Stimulated activated CD4-positive, alpha-beta T cell treated with anti-CD3 and anti-CD28 coated beads, TNF-alpha, amount 100 ng/mL, for 1 hour (primary cell): ENCODE data around the gene YRDC.
A peak's percentile ranks its signal among the peaks of the same experiment; 100 is the strongest.

ENCODE experiments used
- DNase-seq, 3 donors: peaks; one replicate each; pipeline ENCODE4 v3.0.0-alpha.2; 2020; ENCODE audit warnings: low read depth in 3 of 3, low spot score in 1 of 3

Gene YRDC

GRCh38 chr1:37822906-37823815 is 15.2 kb upstream of the YRDC start:
- DNase-seq: no peak

GRCh38 chr1:37821481-37821880 is 13.5 kb upstream of the YRDC start:
- no peak for DNase-seq

- DNase-seq: no peak
Measured at GRCh38 chr1:37817481-37817880, 9.5 kb upstream of the YRDC start.

- no peak for DNase-seq
Measured at GRCh38 chr1:37814252-37814651, 6.2 kb upstream of the YRDC start.

- no peak for DNase-seq
Measured at GRCh38 chr1:37813529-37814145, 5.6 kb upstream of the YRDC start.

- peak in 2 of 3 donors; percentile 30 to 50 for DNase-seq
Measured at GRCh38 chr1:37811027-37811655, 3.1 kb upstream of the YRDC start.

GRCh38 chr1:37809942-37810341 is 1.9 kb upstream of the YRDC start:
- DNase-seq: no peak

- DNase-seq: peak in 1 of 3 donors; percentile 17
Measured at GRCh38 chr1:37808369-37809319, 636 bp upstream of the YRDC start.

- no peak for DNase-seq
Measured at GRCh38 chr1:37807220-37807554, 821 bp downstream of the YRDC start.

- no peak for DNase-seq
Measured at GRCh38 chr1:37802439-37802838, 5.6 kb downstream of the YRDC start.

GRCh38 chr1:37797750-37798345 is 10.2 kb downstream of the YRDC start:
- DNase-seq: no peak

GRCh38 chr1:37795340-37796125 is 12.5 kb downstream of the YRDC start:
- DNase-seq: no peak

- no peak for DNase-seq
Measured at GRCh38 chr1:37794372-37795339, 13.4 kb downstream of the YRDC start.

GRCh38 chr1:37793773-37794371 is 14.1 kb downstream of the YRDC start, which contains the start of gene MANEAL:
MANEAL (plus strand) TSS chr1:37793847; CDS start chr1:37794183, 336 bp downstream.
- no peak for DNase-seq

- DNase-seq: no peak
Measured at GRCh38 chr1:37792943-37793686, 14.9 kb downstream of the YRDC start.

GRCh38 chr1:37782491-37782890 is 25.5 kb downstream of the YRDC start:
- no peak for DNase-seq

- no peak for DNase-seq
Measured at GRCh38 chr1:37778654-37779053, 29.4 kb downstream of the YRDC start.
